GM12892 (cell line): ENCODE data around the gene USF2.

ENCODE experiments used
- POLR2A ChIP-seq: IDR thresholded peaks from 2 replicates; pipeline ENCODE4 v1.6.1; 2011; ENCODE audit warnings: low read depth, low read length, control low read depth
- TAF1 ChIP-seq: IDR thresholded peaks from 2 replicates; pipeline ENCODE4 v1.6.1; 2011; ENCODE audit warnings: low read depth, mild to moderate bottlenecking, control low read depth, low read length, borderline replicate concordance

DNA sequence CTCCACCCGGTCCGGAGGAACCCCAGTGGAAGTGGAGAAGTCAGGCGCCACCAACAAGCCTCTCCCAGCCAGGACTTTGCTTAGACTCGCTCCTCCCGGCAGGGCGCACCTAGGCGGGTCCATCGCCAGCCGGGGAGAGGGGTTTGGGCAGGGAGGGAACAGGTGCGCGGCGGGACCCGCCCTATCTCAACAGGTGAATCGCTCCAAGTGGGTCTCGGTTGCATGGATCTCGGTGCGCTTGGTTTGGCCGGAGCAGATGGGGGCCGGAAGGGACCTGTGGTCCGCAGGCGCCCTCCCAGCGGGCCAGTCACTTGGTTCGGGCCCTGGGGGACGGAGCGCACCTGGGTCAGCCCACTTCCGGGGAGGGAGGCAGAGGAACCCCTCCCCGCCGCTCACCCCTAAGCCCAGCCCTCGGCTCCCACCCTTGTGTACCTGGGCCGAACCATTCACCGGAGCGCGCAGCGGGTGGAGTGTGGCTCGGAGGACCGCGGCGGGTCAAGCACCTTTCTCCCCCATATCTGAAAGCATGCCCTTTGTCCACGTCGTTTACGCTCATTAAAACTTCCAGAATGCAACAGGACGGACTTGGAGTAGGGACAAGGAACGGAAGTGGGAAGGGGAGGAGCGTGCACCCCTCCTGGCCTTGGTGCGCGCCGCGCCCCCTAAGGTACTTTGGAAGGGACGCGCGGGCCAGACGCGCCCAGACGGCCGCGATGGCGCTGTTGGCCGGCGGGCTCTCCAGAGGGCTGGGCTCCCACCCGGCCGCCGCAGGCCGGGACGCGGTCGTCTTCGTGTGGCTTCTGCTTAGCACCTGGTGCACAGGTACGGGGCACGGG, 20.2 kb upstream of the USF2 start, which contains the start of gene LSR:
- peak; percentile 95 for TF ChIP-seq POLR2A
- TF ChIP-seq TAF1 = peak; percentile 73
